C4-2B (cell line): Measurements from ENCODE around the gene CCDC3.

Experiments
- ZFX ChIP-seq: fragments of 450-650 bp; IDR thresholded peaks from 2 replicates; pipeline ENCODE4 v1.6.1; 2017
- TF ChIP-seq, protein P1 (sequence below): fragments of 450-650 bp; conservative IDR thresholded peaks from 2 replicates; pipeline ENCODE4 v1.5.1; 2017; ENCODE audit warnings: mild to moderate bottlenecking

DNA sequence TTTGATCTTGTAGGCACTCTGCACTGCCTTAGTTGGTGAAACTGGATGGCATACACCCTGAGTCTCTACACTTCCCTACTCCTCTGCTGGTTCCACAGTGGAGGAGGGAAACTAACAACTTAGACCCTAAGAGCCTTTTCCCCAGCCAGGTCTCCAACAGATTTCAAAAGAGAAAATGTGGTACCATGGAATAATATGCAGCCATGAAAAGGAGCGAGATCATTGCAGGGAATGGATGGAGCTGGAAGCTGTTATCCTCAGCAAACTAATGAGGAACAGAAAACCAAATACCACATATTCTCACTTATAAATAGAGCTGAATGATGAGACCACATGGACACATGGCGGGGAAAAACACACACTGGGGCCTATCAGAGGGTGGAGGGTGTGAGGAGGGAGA is 36.3 kb upstream of the CCDC3 start:
- TF ChIP-seq, protein P1, sequence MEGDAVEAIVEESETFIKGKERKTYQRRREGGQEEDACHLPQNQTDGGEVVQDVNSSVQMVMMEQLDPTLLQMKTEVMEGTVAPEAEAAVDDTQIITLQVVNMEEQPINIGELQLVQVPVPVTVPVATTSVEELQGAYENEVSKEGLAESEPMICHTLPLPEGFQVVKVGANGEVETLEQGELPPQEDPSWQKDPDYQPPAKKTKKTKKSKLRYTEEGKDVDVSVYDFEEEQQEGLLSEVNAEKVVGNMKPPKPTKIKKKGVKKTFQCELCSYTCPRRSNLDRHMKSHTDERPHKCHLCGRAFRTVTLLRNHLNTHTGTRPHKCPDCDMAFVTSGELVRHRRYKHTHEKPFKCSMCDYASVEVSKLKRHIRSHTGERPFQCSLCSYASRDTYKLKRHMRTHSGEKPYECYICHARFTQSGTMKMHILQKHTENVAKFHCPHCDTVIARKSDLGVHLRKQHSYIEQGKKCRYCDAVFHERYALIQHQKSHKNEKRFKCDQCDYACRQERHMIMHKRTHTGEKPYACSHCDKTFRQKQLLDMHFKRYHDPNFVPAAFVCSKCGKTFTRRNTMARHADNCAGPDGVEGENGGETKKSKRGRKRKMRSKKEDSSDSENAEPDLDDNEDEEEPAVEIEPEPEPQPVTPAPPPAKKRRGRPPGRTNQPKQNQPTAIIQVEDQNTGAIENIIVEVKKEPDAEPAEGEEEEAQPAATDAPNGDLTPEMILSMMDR = no peak
- no peak for TF ChIP-seq ZFX
